ENCODE measurements around the gene RNF130.

RNF130 gene

DNA sequence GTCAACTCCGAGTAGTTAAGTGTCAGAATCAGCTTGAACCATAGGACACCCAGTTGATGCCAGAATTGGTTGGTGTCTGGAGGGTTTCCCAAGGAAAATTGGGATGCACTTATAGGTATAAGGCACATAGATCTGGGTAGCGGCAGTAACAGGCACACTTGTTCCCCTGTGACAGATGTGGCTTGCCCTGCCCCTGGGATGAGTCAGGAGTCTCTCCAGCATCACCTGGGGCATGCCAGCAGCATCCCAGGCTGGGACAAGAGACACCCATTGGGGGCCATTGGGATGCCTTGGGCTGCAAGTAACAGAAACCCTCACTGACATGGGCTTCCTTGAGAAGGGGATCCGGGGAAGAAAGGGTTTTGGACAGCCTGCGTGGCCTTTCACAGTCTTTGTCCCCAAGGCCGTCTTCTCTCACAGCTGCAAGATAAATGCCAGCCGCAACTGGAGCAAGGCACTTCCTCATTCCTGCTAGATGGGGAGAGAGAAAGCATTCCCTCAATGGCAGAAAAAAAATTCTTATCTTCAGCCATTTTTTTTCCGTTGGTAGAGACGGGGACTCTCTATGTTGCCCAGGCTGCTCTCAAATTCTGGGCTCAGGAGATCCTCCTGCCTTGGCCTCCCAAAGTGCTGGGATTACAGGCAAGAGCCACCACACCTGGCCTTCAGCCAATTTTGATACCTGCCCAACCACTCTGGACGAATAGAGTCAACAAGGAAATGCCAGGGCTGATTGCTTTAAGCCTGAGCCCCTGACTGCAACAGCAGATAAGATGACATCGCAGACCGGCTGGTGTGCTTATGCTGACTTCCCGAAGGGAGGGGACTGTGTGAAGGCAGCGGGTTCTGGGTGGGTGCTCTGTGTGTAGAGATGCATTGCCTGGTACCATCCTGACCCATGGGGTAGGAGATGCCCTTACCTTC lies 13.3 kb upstream of the RNF130 start:
- DNase-seq: no peak

GRCh38 chr5:180083529-180084060 lies 12.0 kb upstream of the RNF130 start:
- no peak for DNase-seq

DNA sequence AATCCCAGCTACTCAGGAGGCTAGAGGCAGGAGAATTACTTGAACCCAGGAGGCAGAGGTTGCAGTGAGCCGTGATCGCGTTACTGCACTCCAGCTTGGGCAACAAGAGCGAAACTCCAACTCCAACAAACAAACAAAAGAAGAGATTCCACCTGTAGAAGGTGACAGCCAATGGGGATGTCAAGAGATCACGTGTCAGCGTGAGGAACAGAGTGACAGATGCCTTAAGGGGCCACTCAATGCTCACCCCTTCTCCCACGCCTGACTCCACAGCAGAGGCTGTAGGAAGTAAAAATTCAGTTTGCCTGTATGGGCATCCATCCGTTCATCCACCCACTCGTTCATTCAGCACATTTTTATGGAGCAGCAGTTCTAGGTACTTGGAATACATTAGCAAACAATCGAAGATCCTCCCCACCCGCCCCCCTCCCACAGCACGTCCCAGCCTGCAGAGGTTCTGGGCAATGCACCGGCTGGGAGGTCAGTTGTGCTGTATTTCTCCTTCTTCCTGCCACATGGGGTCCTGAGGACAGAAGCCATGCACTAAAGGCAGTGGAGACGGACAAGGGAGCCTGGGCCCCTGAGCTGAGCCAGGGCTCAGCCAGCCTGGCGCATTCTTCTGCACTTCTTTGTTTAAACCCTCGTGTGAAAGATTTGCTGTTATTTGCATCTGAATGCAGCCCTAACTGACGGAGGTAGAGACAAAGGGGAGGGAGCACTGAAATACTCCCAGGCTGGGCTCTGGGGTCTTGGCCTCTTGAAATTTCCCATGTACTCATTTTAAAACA lies 11.3 kb upstream of the RNF130 start:
- no peak for DNase-seq

DNA sequence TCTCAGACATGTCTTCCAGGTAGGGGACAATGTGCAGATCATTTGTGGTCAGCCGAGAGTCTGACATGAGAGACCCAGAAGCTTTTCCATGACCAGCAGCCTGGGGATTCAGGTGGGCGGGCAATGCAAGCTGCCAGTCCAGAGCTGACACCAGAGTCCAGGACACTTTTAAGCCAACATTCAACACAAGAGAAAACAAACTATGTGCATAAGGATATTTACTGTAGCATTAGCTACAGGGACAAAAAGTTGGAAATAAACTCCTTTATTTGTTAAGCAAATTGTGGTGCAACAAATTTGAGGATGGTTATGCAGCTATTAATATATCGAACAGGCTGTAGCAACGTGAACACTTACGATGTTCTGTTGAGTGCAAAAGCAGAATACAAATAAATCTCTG lies 9.9 kb upstream of the RNF130 start:
- DNase-seq: no peak

DNA sequence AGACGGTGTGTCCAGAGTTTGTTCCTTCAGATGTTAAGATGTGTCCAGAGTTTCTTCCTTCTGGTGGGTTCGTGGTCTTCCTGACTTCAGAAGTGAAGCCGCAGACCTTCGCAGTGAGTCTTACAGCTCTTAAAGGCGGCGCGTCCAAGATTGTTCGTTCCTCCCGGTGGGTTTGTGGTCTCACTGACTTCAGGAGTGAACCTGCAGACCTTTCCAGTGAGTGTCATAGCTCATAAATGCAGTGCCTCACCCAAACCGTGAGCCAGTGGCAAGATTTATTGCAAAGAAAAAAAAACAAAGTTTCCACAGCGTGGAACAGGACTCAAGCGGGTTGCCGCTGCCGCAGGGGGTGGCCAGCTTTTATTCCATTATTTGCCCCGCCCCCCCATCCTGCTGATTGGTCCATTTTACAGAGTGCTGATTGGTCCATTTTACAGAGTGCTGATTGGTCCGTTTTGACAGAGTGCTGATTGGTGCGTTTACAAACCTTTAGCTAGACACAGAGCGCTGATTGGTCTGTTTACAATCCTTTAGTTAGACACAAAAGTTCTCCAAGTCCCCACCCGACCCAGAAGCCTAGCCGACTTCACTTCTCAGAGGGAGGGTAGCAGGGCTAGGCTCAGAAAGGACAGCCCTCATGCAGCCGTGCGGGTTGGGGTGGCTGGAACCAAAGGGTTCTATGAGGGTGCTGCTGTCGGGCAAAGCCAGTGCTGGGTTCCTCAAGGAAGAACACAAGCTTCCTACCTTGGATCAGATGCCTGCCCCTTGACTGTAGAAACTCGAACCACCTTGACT lies 9.1 kb upstream of the RNF130 start:
- no peak for DNase-seq

DNA sequence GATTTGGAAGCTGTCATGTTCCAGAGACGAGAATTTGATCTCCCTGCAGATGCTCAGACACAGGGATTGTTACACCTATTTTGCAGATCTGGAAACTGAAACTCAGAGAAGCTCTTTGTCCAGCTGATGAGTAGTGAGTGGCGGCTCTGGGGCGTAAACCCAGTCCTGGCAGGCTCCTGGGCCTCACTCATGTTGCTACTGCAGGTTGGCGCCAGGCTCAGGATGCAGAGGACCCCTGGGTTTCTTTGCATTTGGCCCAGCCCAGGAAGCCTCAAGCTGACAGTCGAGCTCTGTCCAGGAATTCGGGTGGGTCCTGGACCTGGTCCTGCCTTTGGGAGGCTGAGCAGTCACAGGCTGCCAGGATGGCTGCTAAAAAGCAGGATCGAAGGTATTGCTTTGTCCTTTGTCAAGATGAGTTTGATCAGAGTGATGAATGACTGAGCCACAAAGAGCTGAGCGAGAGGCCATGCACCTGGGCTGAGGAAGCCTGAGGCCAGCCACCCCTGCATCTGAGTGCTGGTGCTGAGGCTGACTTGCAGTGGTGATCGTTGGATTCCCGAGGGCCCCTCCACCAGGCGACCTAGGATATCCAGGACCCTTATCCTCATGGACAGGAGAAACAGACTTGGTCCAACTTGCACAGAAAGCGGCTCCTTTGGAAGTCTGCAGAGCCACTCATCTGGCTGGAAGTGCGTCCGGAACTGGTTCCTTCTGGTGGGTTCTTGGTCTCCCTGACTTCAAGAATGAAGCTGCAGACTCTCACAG lies 8.3 kb upstream of the RNF130 start:
- no peak for DNase-seq

DNA sequence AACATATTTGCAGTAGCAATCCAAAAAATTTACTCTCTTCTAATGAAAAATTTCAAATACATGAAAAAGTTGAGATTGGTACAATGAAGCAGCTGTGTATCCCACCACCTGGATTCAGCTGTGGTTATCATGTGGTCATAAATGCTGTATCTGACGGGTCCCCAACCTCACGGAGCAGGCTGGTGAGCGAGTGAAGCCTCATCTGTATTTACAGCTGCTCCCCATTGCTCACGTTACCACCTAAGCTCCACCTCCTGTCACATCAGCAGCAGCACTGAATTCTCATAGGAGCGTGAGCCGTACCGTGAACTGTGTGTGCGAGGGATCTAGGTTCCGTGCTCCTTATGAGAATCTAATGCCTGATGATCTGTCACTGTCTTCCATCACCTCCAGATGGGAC lies 6.8 kb upstream of the RNF130 start:
- no peak for DNase-seq

DNA sequence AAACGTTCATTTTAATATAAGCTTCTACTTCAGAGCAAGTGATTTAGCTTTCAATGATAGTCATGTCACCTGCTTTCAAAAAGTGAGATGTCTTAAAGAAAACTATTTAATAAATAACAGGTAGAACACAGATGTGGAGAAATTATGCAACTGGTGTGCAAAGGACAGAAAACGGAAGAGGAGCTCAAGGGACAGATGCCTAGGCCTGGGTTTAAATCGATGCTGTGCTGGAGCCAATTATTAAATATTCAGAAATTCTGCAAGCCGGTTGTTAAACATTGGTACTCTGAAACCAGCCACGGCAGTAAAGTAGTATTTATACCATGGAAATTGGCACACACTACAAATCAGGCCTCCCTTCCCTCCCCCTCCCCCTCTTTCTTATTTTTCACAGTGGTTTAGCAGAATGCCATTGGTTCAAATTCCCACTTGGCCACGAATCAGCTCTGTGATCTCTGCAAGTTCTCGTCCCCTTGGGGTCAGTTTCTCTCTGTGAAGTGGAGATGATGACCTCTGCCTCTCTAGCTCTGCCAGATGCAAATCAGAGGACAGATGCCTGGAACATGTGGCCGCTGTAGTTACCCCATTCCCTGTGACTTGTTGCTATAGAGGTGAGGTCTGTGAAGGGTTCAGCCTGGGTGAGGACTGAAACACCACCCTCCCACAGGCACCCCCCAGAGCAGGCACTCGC lies 6.2 kb upstream of the RNF130 start:
- DNase-seq: no peak

GRCh38 chr5:180075703-180076102 lies 4.1 kb upstream of the RNF130 start:
- DNase-seq: no peak

- no peak for DNase-seq
Measured at GRCh38 chr5:180074462-180074861, 2.9 kb upstream of the RNF130 start.

- no peak for DNase-seq
Measured at GRCh38 chr5:180072556-180072955, 997 bp upstream of the RNF130 start.

GRCh38 chr5:180072256-180072548 lies 643 bp upstream of the RNF130 start:
- DNase-seq: no peak

DNA sequence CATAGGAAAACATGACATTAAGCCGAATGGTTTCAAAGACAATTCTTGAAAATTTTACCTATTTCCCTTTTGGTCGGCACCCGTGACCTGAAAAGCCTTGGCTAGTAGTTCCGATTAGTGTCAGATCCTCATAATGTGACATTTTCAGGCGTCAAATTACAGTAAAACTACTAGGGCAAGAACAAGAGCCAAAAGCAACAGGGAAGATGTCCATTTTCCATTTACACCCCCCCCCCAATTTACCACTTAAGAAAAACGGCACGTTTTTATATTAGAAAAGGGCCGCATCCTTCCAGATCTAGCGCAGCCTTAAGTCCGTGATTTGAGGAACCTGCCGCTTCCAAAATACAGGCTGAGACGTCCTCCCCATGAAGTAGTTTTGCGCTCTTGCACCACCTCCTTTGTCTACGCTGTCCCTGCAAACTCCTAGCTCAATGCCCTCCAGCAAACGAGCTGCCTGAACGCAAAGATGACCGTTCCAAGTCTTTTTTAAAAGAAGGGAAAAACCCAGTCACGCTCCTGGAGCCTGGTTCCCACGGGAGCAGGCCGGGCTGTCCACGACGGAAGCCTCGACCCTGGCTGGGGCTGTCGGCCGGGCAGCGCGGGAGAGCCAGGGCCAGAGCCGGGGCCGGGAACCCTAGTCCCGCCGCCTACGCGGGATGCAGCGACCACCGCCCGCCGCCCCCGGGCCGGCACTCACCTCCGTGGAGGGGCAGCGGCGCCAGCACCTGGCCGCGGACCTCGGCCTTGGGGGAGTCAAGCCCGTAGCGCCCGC lies 616 bp downstream of the RNF130 start:
- DNase-seq: peak; percentile 72

GRCh38 chr5:180069589-180070247 lies 1.8 kb downstream of the RNF130 start:
- no peak for DNase-seq

DNA sequence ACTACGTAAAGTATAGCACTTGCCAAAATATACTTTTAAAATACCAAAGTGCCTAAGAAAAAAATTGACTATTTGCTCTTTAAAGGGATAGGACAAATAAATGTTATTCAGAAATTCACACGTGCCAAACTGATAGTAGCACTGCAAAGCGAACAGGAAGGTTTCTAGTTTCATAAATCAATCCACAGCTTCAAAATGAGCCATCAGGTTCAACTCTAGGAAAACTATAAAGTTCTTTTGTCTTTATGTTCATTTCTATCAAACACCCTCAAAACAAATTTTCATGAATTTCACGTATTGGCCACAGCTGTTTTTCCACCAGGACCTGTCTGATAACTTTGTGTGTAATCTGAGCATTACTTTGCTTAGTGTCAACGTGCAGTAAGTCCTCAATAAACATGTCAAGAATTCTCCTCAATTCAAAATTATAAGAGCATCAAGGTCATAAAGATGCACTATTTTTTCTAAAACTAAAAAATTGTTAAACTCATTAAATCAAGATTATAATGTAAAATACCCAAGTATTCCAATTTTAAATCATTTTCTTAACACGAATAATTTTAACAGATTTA lies 3.0 kb downstream of the RNF130 start:
- no peak for DNase-seq

DNA sequence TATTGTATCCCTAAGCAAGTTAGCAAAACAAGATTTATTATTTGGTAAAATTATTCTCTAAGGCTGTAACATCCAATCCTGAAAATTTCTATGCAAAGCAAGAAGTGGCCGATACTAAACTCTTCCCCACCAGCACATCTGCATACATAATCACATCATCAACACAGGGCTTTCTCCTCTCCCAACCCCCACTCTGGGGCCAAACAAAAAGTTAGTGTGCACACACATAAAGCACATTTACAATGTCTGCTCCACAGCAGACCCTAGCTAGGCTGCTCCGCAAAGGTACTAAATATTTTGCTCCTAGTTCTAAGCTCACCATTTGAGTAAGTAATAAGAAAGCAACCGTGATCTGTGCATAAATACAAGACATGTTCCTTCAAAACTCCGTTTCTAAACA lies 3.6 kb downstream of the RNF130 start:
- no peak for DNase-seq

DNA sequence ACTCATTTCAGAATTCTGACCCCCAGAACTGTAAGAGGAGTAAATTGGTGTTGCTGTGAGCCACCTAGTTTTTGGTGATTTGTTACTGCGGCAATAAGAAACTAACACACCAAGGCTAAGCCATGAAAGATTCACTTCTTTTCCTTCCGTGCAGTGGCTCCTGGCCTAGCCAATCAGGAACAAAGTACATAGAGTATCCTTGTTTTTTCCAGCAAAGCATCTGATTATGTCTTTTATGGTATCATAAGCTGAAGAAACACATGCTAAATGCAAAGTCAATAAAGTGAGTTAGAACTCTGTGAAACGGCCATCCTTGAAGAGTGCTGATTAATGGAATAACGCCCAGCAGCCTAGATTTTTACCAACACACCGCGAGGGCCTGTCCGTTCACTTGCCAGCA lies 11.4 kb downstream of the RNF130 start:
- DNase-seq: no peak

DNA sequence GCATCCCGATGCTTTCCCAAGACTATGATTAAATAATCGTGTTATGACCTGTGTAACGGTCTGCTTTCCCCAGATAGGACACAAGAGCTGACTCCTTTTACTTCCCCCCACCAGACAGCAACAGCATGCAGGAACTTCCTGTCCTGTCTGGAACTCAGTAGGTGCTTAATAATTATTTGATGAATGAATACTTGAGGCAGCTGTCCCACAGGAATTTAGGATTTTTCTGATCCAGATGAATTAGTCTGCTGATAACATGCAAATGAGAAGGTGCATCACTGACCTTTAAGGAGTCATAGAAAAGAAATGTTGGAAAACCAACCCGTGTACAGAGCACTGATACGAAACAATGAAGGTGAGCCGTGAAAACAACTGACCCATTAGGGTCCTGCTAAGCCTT lies 12.2 kb downstream of the RNF130 start:
- DNase-seq: no peak

DNA sequence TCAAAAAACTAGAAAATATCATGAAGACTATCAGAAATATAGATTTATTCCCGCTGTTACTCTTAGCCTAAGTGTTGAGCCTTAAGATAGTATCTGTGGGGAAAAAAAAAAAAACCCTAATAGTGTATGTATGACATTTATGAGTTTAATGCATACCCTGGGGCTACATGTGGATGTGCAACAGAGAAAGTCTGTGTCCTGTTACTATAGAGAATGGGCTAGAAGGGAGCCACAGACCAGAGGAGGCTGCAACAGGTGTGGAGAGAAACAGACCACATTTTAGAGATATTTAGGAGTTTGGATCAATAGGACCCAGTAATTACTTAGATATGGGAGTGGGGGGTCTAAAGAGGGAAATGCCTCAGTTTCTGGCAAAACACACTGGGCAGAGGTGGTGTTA lies 15.4 kb downstream of the RNF130 start:
- DNase-seq: no peak

GRCh38 chr5:180054226-180054625 lies 17.3 kb downstream of the RNF130 start:
- no peak for DNase-seq

All from islet precursor cell (in vitro differentiated cells).